ENCODE data around the gene AMER2.
"Not testable (repeated sequence)": the region's sequence is repeated elsewhere in the genome, so short reads cannot be mapped to it uniquely, and the experiment has no call there.

AMER2 gene

GRCh38 chr13:25180775-25181537 is 8.9 kb upstream of the AMER2 start:
- DNase-seq = no peak

GRCh38 chr13:25179832-25180774 is 8.0 kb upstream of the AMER2 start:
- no peak for DNase-seq

GRCh38 chr13:25179011-25179410 is 6.9 kb upstream of the AMER2 start:
- DNase-seq = no peak

- no peak for DNase-seq
Measured at GRCh38 chr13:25178070-25178469, 6.0 kb upstream of the AMER2 start.

- no peak for DNase-seq
Measured at GRCh38 chr13:25177636-25178035, 5.5 kb upstream of the AMER2 start.

- no peak for DNase-seq
Measured at GRCh38 chr13:25177012-25177411, 4.9 kb upstream of the AMER2 start.

GRCh38 chr13:25175431-25175830 is 3.3 kb upstream of the AMER2 start:
- DNase-seq = no peak

GRCh38 chr13:25175026-25175425 is 2.9 kb upstream of the AMER2 start:
- no peak for DNase-seq

GRCh38 chr13:25174304-25174703 is 2.2 kb upstream of the AMER2 start:
- no peak for DNase-seq

- DNase-seq = no peak
Measured at GRCh38 chr13:25172303-25172630, 179 bp upstream of the AMER2 start.

GRCh38 chr13:25171170-25171516 is 945 bp downstream of the AMER2 start:
- no peak for DNase-seq

- no peak for DNase-seq
Measured at GRCh38 chr13:25170554-25171111, 1.5 kb downstream of the AMER2 start.

GRCh38 chr13:25169951-25170553 is 2.0 kb downstream of the AMER2 start:
- DNase-seq = no peak

- no peak for DNase-seq
Measured at GRCh38 chr13:25169356-25169755, 2.7 kb downstream of the AMER2 start.

- DNase-seq = no peak
Measured at GRCh38 chr13:25168790-25169189, 3.3 kb downstream of the AMER2 start.

- DNase-seq = no peak
Measured at GRCh38 chr13:25167382-25168174, 4.5 kb downstream of the AMER2 start.

- DNase-seq = no peak
Measured at GRCh38 chr13:25166306-25166705, 5.8 kb downstream of the AMER2 start.

GRCh38 chr13:25165663-25166062 is 6.4 kb downstream of the AMER2 start:
- no peak for DNase-seq

- not testable (repeated sequence) for DNase-seq
Measured at GRCh38 chr13:25165163-25165562, 6.9 kb downstream of the AMER2 start.

GRCh38 chr13:25157681-25158080 is 14.4 kb downstream of the AMER2 start:
- DNase-seq = no peak

GRCh38 chr13:25153736-25154135 is 18.4 kb downstream of the AMER2 start:
- no peak for DNase-seq

GRCh38 chr13:25151626-25152195 is 20.4 kb downstream of the AMER2 start:
- DNase-seq = no peak

All from NCI-H2227 treated with DMSO at 0.1 percent for 48 hours (cell line).